ENCODE measurements around the gene UBE2D2.

The UBE2D2 gene

GRCh38 chr5:139636207-139636792 is 75.2 kb downstream of the UBE2D2 start:
- WGBS, 2 experiments = 71 to 75% methylated on average over 2 of the region's 2 CpGs
- Histone ChIP-seq H3K27ac (ENCODE audit: insufficient read depth, low read depth, low read length, poor library complexity, severe bottlenecking) (no peak overlapping the region), H3K4me1 (ENCODE audit: control insufficient read depth, insufficient read depth, low read length) (peaks cover 59% of the 10 kb centered on the region)

GRCh38 chr5:139636975-139637408 is 75.9 kb downstream of the UBE2D2 start:
- WGBS, 2 experiments = 13 to 17% methylated on average over 6 of the region's 6 CpGs
- Histone ChIP-seq H3K27ac (ENCODE audit: insufficient read depth, low read depth, low read length, poor library complexity, severe bottlenecking) (no peak overlapping the region), H3K4me1 (ENCODE audit: control insufficient read depth, insufficient read depth, low read length) (peaks cover 59% of the 10 kb centered on the region), H3K27me3 (ENCODE audit: control insufficient read depth, insufficient read depth, low read length, poor library complexity, severe bottlenecking) (no peaks in the 10 kb centered on the region), H3K36me3 (ENCODE audit: control insufficient read depth, insufficient read depth, low read length) (no peaks in the 10 kb centered on the region), H3K4me3 (ENCODE audit: insufficient read depth, low read depth, low read length) (peak overlapping the region; percentile 34), H3K9me3 (ENCODE audit: control insufficient read depth, low read length) (no peaks in the 10 kb centered on the region)

More at GRCh38 chr5:139636207-139636792, 75.2 kb downstream of the UBE2D2 start:
- Histone ChIP-seq H3K27me3 (ENCODE audit: control insufficient read depth, insufficient read depth, low read length, poor library complexity, severe bottlenecking) (no peaks in the 10 kb centered on the region), H3K36me3 (ENCODE audit: control insufficient read depth, insufficient read depth, low read length) (no peaks in the 10 kb centered on the region), H3K4me3 (ENCODE audit: insufficient read depth, low read depth, low read length) (no peak overlapping the region), H3K9me3 (ENCODE audit: control insufficient read depth, low read length) (no peaks in the 10 kb centered on the region)

- Histone ChIP-seq H3K4me1 (ENCODE audit: control insufficient read depth, insufficient read depth, low read length) (peaks cover 62% of the 10 kb centered on the region), H3K36me3 (ENCODE audit: control insufficient read depth, insufficient read depth, low read length) (no peaks in the 10 kb centered on the region), H3K4me3 (ENCODE audit: insufficient read depth, low read depth, low read length) (peak overlapping the region; percentile 34), H3K9me3 (ENCODE audit: control insufficient read depth, low read length) (no peaks in the 10 kb centered on the region), H3K27me3 (ENCODE audit: control insufficient read depth, insufficient read depth, low read length, poor library complexity, severe bottlenecking) (no peaks in the 10 kb centered on the region), H3K27ac (ENCODE audit: insufficient read depth, low read depth, low read length, poor library complexity, severe bottlenecking) (peak overlapping the region; percentile 55)
- WGBS, 2 experiments = 0 to 1% methylated on average over 62 of the region's 62 CpGs
Observed at GRCh38 chr5:139637438-139638089, 76.4 kb downstream of the UBE2D2 start.

GRCh38 chr5:139638090-139638735 is 77.1 kb downstream of the UBE2D2 start:
- Histone ChIP-seq H3K27ac (ENCODE audit: insufficient read depth, low read depth, low read length, poor library complexity, severe bottlenecking) (peak overlapping the region; percentile 55), H3K4me1 (ENCODE audit: control insufficient read depth, insufficient read depth, low read length) (peaks cover 68% of the 10 kb centered on the region), H3K9me3 (ENCODE audit: control insufficient read depth, low read length) (no peaks in the 10 kb centered on the region), H3K4me3 (ENCODE audit: insufficient read depth, low read depth, low read length) (peak overlapping the region; percentile 34), H3K27me3 (ENCODE audit: control insufficient read depth, insufficient read depth, low read length, poor library complexity, severe bottlenecking) (no peaks in the 10 kb centered on the region), H3K36me3 (ENCODE audit: control insufficient read depth, insufficient read depth, low read length) (no peaks in the 10 kb centered on the region)
- 13 to 15% methylated on average over 23 of the region's 23 CpGs for WGBS, 2 experiments

- no peaks in the 10 kb centered on the region for H3K9me3 ChIP-seq (ENCODE audit: control insufficient read depth, low read length)
- 35 to 36% methylated on average over 12 of the region's 12 CpGs for WGBS, 2 experiments
- H3K4me3 ChIP-seq (ENCODE audit: insufficient read depth, low read depth, low read length) = no peak overlapping the region
- H3K27me3 ChIP-seq (ENCODE audit: control insufficient read depth, insufficient read depth, low read length, poor library complexity, severe bottlenecking) = no peaks in the 10 kb centered on the region
- H3K27ac ChIP-seq (ENCODE audit: insufficient read depth, low read depth, low read length, poor library complexity, severe bottlenecking) = peak overlapping the region; percentile 50
- H3K4me1 ChIP-seq (ENCODE audit: control insufficient read depth, insufficient read depth, low read length) = peaks cover 71% of the 10 kb centered on the region
- H3K36me3 ChIP-seq (ENCODE audit: control insufficient read depth, insufficient read depth, low read length) = no peaks in the 10 kb centered on the region
Observed at GRCh38 chr5:139638736-139639618, 77.8 kb downstream of the UBE2D2 start.

- H3K9me3 ChIP-seq (ENCODE audit: control insufficient read depth, low read length) = no peaks in the 10 kb centered on the region
- no peak overlapping the region for H3K4me3 ChIP-seq (ENCODE audit: insufficient read depth, low read depth, low read length)
- no peak overlapping the region for H3K27ac ChIP-seq (ENCODE audit: insufficient read depth, low read depth, low read length, poor library complexity, severe bottlenecking)
- WGBS, 2 experiments = 80 to 83% methylated on average over 11 of the region's 11 CpGs
- H3K36me3 ChIP-seq (ENCODE audit: control insufficient read depth, insufficient read depth, low read length) = no peaks in the 10 kb centered on the region
- H3K27me3 ChIP-seq (ENCODE audit: control insufficient read depth, insufficient read depth, low read length, poor library complexity, severe bottlenecking) = no peaks in the 10 kb centered on the region
- H3K4me1 ChIP-seq (ENCODE audit: control insufficient read depth, insufficient read depth, low read length) = peaks cover 66% of the 10 kb centered on the region
Observed at GRCh38 chr5:139639619-139640380, 78.7 kb downstream of the UBE2D2 start.

- WGBS, 2 experiments = 74% methylated on average over 13 of the region's 13 CpGs
- Histone ChIP-seq H3K9me3 (ENCODE audit: control insufficient read depth, low read length) (no peaks in the 10 kb centered on the region), H3K36me3 (ENCODE audit: control insufficient read depth, insufficient read depth, low read length) (no peaks in the 10 kb centered on the region), H3K27ac (ENCODE audit: insufficient read depth, low read depth, low read length, poor library complexity, severe bottlenecking) (no peak overlapping the region), H3K4me1 (ENCODE audit: control insufficient read depth, insufficient read depth, low read length) (peaks cover 63% of the 10 kb centered on the region), H3K4me3 (ENCODE audit: insufficient read depth, low read depth, low read length) (no peak overlapping the region), H3K27me3 (ENCODE audit: control insufficient read depth, insufficient read depth, low read length, poor library complexity, severe bottlenecking) (peaks cover 7% of the 10 kb centered on the region)
Observed at GRCh38 chr5:139640421-139641115, 79.4 kb downstream of the UBE2D2 start.

- H3K9me3 ChIP-seq (ENCODE audit: control insufficient read depth, low read length) = no peaks in the 10 kb centered on the region
- peaks cover 60% of the 10 kb centered on the region for H3K4me1 ChIP-seq (ENCODE audit: control insufficient read depth, insufficient read depth, low read length)
- WGBS, 2 experiments = 87% methylated on average over 6 of the region's 6 CpGs
- H3K27me3 ChIP-seq (ENCODE audit: control insufficient read depth, insufficient read depth, low read length, poor library complexity, severe bottlenecking) = peaks cover 16% of the 10 kb centered on the region
- no peak overlapping the region for H3K4me3 ChIP-seq (ENCODE audit: insufficient read depth, low read depth, low read length)
- no peaks in the 10 kb centered on the region for H3K36me3 ChIP-seq (ENCODE audit: control insufficient read depth, insufficient read depth, low read length)
- H3K27ac ChIP-seq (ENCODE audit: insufficient read depth, low read depth, low read length, poor library complexity, severe bottlenecking) = no peak overlapping the region
Observed at GRCh38 chr5:139641116-139642080, 80.3 kb downstream of the UBE2D2 start.

Measured in ectodermal cell (in vitro differentiated cells).